Measurements from ENCODE around the gene STAT3. TPM values are rescaled to one million over a fixed set of nuclear protein-coding genes. Genes with fewer than 3 reads are reported as not detected.

STAT3 gene
- total and polyA plus RNA-seq, 2 of the 13 experiments (the other 11 are each of a cell fraction or from before 2014, with no cell fraction given) = 61.8 to 62.4 TPM

GRCh38 chr17:42342242-42343008 lies 45.8 kb downstream of the STAT3 start:
- peaks cover 6% of the 10 kb centered on the region; the same call in 1 of the 2 replicates for H3K4me1 ChIP-seq (ENCODE audit: insufficient read depth, low read length)
- no TSS peak for BruUV-seq (replicated peaks)
- no peaks in the 10 kb centered on the region for H3K79me2 ChIP-seq (ENCODE audit: insufficient read depth, low read length)
- H4K20me1 ChIP-seq (ENCODE audit: insufficient read depth, low read length) = 0 out of 2 replicates have a peak, but pooled peaks cover under 1% of the 10 kb centered on the region
- intact Hi-C loops (cut with micrococcal nuclease; ENCODE audit: unreplicated experiment) = no loop called here
- 95% methylated on average over 9 of the region's 9 CpGs for WGBS (ENCODE audit: low lambda C conversion rate)
- H3K27ac ChIP-seq (ENCODE audit: extremely low read length, insufficient read depth, low read length) = no peak overlapping the region
- TF ChIP-seq TBL1XR1 (IDR thresholded peaks at IDR 0.05; ENCODE audit: borderline replicate concordance, low read length, partially characterized antibody) (no peak), ZNF75D (CRISPR knock-in tag; IDR thresholded peaks at IDR 0.05; ENCODE audit: borderline replicate concordance) (no peak), ZBTB7B (CRISPR knock-in tag; IDR thresholded peaks at IDR 0.05) (no peak), SMAD3 (CRISPR knock-in tag; IDR thresholded peaks at IDR 0.05) (no peak), ZC3H4 (CRISPR knock-in tag; IDR thresholded peaks at IDR 0.05; ENCODE audit: borderline replicate concordance) (no peak), ZNF10 (CRISPR knock-in tag; IDR thresholded peaks at IDR 0.05; ENCODE audit: borderline replicate concordance, low read depth) (no peak), ZNF354B (CRISPR knock-in tag; IDR thresholded peaks at IDR 0.05) (no peak), BCLAF1 (IDR thresholded peaks at IDR 0.05) (no peak), ZNF550 (CRISPR knock-in tag; IDR thresholded peaks at IDR 0.05; ENCODE audit: borderline replicate concordance) (no peak), SP140L (CRISPR knock-in tag; IDR thresholded peaks at IDR 0.05; ENCODE audit: borderline replicate concordance) (no peak), FOSL1 (CRISPR knock-in tag; IDR thresholded peaks at IDR 0.05; ENCODE audit: borderline replicate concordance) (no peak), NCOR1 (IDR thresholded peaks at IDR 0.05; ENCODE audit: borderline replicate concordance, low read length) (no peak)
- TF ChIP-seq, protein P1, sequence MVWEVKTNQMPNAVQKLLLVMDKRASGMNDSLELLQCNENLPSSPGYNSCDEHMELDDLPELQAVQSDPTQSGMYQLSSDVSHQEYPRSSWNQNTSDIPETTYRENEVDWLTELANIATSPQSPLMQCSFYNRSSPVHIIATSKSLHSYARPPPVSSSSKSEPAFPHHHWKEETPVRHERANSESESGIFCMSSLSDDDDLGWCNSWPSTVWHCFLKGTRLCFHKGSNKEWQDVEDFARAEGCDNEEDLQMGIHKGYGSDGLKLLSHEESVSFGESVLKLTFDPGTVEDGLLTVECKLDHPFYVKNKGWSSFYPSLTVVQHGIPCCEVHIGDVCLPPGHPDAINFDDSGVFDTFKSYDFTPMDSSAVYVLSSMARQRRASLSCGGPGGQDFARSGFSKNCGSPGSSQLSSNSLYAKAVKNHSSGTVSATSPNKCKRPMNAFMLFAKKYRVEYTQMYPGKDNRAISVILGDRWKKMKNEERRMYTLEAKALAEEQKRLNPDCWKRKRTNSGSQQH (CRISPR knock-in tag; IDR thresholded peaks at IDR 0.05; ENCODE audit: low read depth) = no peak
- TF ChIP-seq, protein P2, sequence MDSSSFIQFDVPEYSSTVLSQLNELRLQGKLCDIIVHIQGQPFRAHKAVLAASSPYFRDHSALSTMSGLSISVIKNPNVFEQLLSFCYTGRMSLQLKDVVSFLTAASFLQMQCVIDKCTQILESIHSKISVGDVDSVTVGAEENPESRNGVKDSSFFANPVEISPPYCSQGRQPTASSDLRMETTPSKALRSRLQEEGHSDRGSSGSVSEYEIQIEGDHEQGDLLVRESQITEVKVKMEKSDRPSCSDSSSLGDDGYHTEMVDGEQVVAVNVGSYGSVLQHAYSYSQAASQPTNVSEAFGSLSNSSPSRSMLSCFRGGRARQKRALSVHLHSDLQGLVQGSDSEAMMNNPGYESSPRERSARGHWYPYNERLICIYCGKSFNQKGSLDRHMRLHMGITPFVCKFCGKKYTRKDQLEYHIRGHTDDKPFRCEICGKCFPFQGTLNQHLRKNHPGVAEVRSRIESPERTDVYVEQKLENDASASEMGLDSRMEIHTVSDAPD (CRISPR knock-in tag; IDR thresholded peaks at IDR 0.05) = no peak
- H3K4me3 ChIP-seq (replicated peaks in 1 of 3; ENCODE audit: insufficient read depth in 1 of 3, low read depth in 2 of 3, low read length in 3 of 3) = no peak overlapping the region
- in situ Hi-C loops (cut with HindIII; ENCODE audit: extremely low pct_ligation_motif_present, low pct_unique_long_range_greater_than_20kb) = no loop called here
- H3K9me3 ChIP-seq (ENCODE audit: low read length) = no peaks in the 10 kb centered on the region
- H3K4me2 ChIP-seq (ENCODE audit: low read depth, low read length) = no peak overlapping the region
- no peak overlapping the region for H2AFZ ChIP-seq (ENCODE audit: low read length)
- DNase-seq (ENCODE audit: low spot score) (no peak), FAIRE-seq (no peak), ATAC-seq (no peak)
- CTCF ChIA-PET (ENCODE audit: low intra/inter-chr PET ratio, low total read pairs) = interaction anchor here (0.6 kb wide), 1 partner anchor 23 kb away, joined by 3 read pairs; no protein-coding TSS in a partner anchor
- no peaks in the 10 kb centered on the region for H3K27me3 ChIP-seq (ENCODE audit: control insufficient read depth in 1 of 2, insufficient read depth in 2 of 2, low read length in 2 of 2)
- peaks cover 35 to 74% of the 10 kb centered on the region in 2 experiments for H3K36me3 ChIP-seq (replicated peaks in 1 of 2; ENCODE audit: control insufficient read depth in 1 of 2, insufficient read depth in 2 of 2, low read length in 2 of 2)
- POLR2A ChIA-PET = interaction anchor here (0.7 kb wide), 1 partner anchor 96 kb away, joined by 3 read pairs; no protein-coding TSS in a partner anchor
- no peak overlapping the region for H3K9ac ChIP-seq (ENCODE audit: insufficient read depth, low read depth, low read length)
